AG20443 (cell line): ENCODE results near the gene SNRNP25.

Source experiments
- DNase-seq: peaks from one replicate; pipeline ENCODE4 v3.0.0; 2012; ENCODE audit warnings: low spot score, mixed read lengths

The SNRNP25 gene

GRCh38 chr16:63998-64913, 10.6 kb downstream of the SNRNP25 start:
- no peak for DNase-seq

- DNase-seq, result no peak
Observed at GRCh38 chr16:64914-65255, 11.3 kb downstream of the SNRNP25 start.

GRCh38 chr16:65745-66144, 12.1 kb downstream of the SNRNP25 start:
- peak; percentile 89 for DNase-seq

GRCh38 chr16:66309-67182, 12.9 kb downstream of the SNRNP25 start:
- no peak for DNase-seq

- no peak for DNase-seq
Observed at GRCh38 chr16:67183-67791, 13.7 kb downstream of the SNRNP25 start.

- peak; percentile 55 for DNase-seq
Observed at GRCh38 chr16:67884-68789, 14.5 kb downstream of the SNRNP25 start.

GRCh38 chr16:69181-69580, 15.6 kb downstream of the SNRNP25 start:
- no peak for DNase-seq

GRCh38 chr16:71210-71539, 17.5 kb downstream of the SNRNP25 start:
- DNase-seq, result no peak

- peak; percentile 82 for DNase-seq
Observed at GRCh38 chr16:71540-72401, 18.1 kb downstream of the SNRNP25 start.

- peak; percentile 92 for DNase-seq
Observed at GRCh38 chr16:72561-73548, 19.2 kb downstream of the SNRNP25 start, which contains the start of gene RHBDF1. Gene RHBDF1, minus strand, starts transcription at chr16:72631. Its CDS starts 7,616 bp downstream, at chr16:65015.

GRCh38 chr16:74051-74746, 20.6 kb downstream of the SNRNP25 start:
- DNase-seq, result no peak

GRCh38 chr16:74747-75334, 21.2 kb downstream of the SNRNP25 start:
- no peak for DNase-seq

GRCh38 chr16:75580-76501, 22.2 kb downstream of the SNRNP25 start:
- peak; percentile 88 for DNase-seq

GRCh38 chr16:76535-77272, 23.1 kb downstream of the SNRNP25 start:
- peak; percentile 85 for DNase-seq

- DNase-seq, result peak; percentile 71
Observed at GRCh38 chr16:77273-77806, 23.7 kb downstream of the SNRNP25 start.

GRCh38 chr16:77807-78443, 24.3 kb downstream of the SNRNP25 start, which contains the start of gene MPG:
Gene MPG, plus strand, starts transcription at chr16:78225. Its CDS starts 85 bp downstream, at chr16:78310.
- peak; percentile 98 for DNase-seq
